GM12878 (cell line): ENCODE results near the gene MR1. TPM values are rescaled to one million over a fixed set of nuclear protein-coding genes. Genes with fewer than 3 reads are reported as not detected.

ENCODE experiments used
- ATAC-seq: fragments of 200-7000 bp; cut with Tn5 transposase; 3 replicates; pipeline ENCODE4 v1.9.1; 2020; ENCODE audit warnings: mild to moderate bottlenecking, moderate library complexity
- BruUV-seq: library from RNA; stranded (reverse); fragments of 400-500 nt; replicated peaks from 2 replicates; lab custom pipeline; 2021; lab: Mats Ljungman, UMichigan
- CTCF ChIA-PET: fragments of 300-600 bp; sonication (Branson Sonifier 250); formaldehyde crosslinking; extraction: SDS; loops from one replicate; lab custom pipeline; 2021; ENCODE audit warnings: inconsistent platforms; lab: Yijun Ruan, JAX
- POLR2A ChIA-PET: fragments of 350-600 bp; formaldehyde crosslinking; extraction: SDS; loops from one replicate; lab custom pipeline; 2021; ENCODE audit warnings: inconsistent platforms; lab: Charles Lee
- RAD21 ChIA-PET: fragments of 300-600 bp; sonication (Branson Sonifier 250); formaldehyde crosslinking; loops from one replicate; lab custom pipeline; 2023; ENCODE audit warnings: antibody characterized with exemption; ENCODE audit not compliant: unreplicated experiment; lab: Charles Lee
- SMC1A ChIA-PET: fragments of 300-600 bp; sonication (Branson Sonifier 250); formaldehyde crosslinking; loops from one replicate; lab custom pipeline; 2023; ENCODE audit not compliant: unreplicated experiment, uncharacterized antibody; lab: Charles Lee
- DNase-seq: peaks from one replicate; pipeline ENCODE4 v3.0.0-alpha.2; 2011; ENCODE audit warnings: low read depth, low spot score
- FAIRE-seq: peaks from 3 replicates; lab custom pipeline; 2011; peaks lifted over from hg19 to GRCh38; lab: Jason Lieb, UNC
- H2AFZ ChIP-seq: 2 replicates; pipeline ENCODE4 v1.6.0; 2011; ENCODE audit warnings: low read depth, low read length, control low read depth; ENCODE audit not compliant: control insufficient read depth
- H3K27ac ChIP-seq: 2 replicates; pipeline ENCODE4 v1.5.1; 2011; ENCODE audit warnings: control low read depth; ENCODE audit not compliant: control insufficient read depth, insufficient read depth
- H3K27me3 ChIP-seq, 2 experiments: replicated peaks in 1 of 2; 2 replicates each; pipeline versions ENCODE4 v1.6.0 to v1.6.1; 2011; ENCODE audit warnings: low read length in 1 of 2; ENCODE audit not compliant: control insufficient read depth in 2 of 2, insufficient read depth in 2 of 2
- H3K36me3 ChIP-seq, 2 experiments: 2 replicates each; pipeline ENCODE4 v1.5.1; 2011; ENCODE audit warnings: low read length in 1 of 2; ENCODE audit not compliant: control insufficient read depth in 2 of 2, insufficient read depth in 2 of 2
- H3K4me1 ChIP-seq: 2 replicates; pipeline ENCODE4 v1.6.1; 2011; ENCODE audit warnings: mild to moderate bottlenecking, low read length, moderate library complexity, mixed read lengths; ENCODE audit not compliant: control insufficient read depth, insufficient read depth
- H3K4me2 ChIP-seq: 2 replicates; pipeline ENCODE4 v1.6.0; 2011; ENCODE audit warnings: control low read depth; ENCODE audit not compliant: control insufficient read depth, insufficient read depth
- H3K4me3 ChIP-seq: fragments of 200-600 bp; sonication (generic); 2 replicates; pipeline ENCODE4 v1.5.1; 2016
- H3K79me2 ChIP-seq: 2 replicates; pipeline ENCODE4 v1.6.0; 2011; ENCODE audit warnings: low read length; ENCODE audit not compliant: control insufficient read depth, insufficient read depth
- H3K9ac ChIP-seq: 2 replicates; pipeline ENCODE4 v1.8.0; 2011; ENCODE audit warnings: low read length, control low read depth, mixed read lengths; ENCODE audit not compliant: control insufficient read depth, insufficient read depth
- H3K9me3 ChIP-seq: replicated peaks from 3 replicates; pipeline ENCODE4 v1.5.1; 2011; ENCODE audit warnings: mild to moderate bottlenecking, low read length; ENCODE audit not compliant: control insufficient read depth, insufficient read depth
- H4K20me1 ChIP-seq: 2 replicates; pipeline ENCODE4 v1.6.0; 2011; ENCODE audit not compliant: control insufficient read depth, insufficient read depth
- BHLHE40 ChIP-seq, 2 experiments: fragments of 450-650 bp in 1 of 2; IDR thresholded peaks; 2 replicates each; pipeline ENCODE4 v1.6.1; 2011 to 2017; ENCODE audit warnings: low read depth in 2 of 2, borderline replicate concordance in 1 of 2, improper control_type of control experiment in 1 of 2, low read length in 1 of 2, mild to moderate bottlenecking in 1 of 2
- BMI1 ChIP-seq: fragments of 450-650 bp; IDR thresholded peaks from 2 replicates; pipeline ENCODE4 v1.6.1; 2016; ENCODE audit warnings: mild to moderate bottlenecking, moderate library complexity, borderline replicate concordance
- EP300 ChIP-seq, 2 experiments: fragments of 150-350 bp in 1 of 2; IDR thresholded peaks; 2 replicates each; pipeline ENCODE4 v1.6.1; 2011 to 2012; ENCODE audit warnings: low read depth in 2 of 2, low read length in 2 of 2, borderline replicate concordance in 1 of 2, improper control_type of control experiment in 1 of 2, inconsistent platforms in 1 of 2; ENCODE audit not compliant: control insufficient read depth in 1 of 2
- MTA3 ChIP-seq: IDR thresholded peaks from 2 replicates; pipeline ENCODE4 v1.6.1; 2012; ENCODE audit warnings: low read length, inconsistent platforms, borderline replicate concordance
- NBN ChIP-seq: fragments of 450-650 bp; IDR thresholded peaks from 2 replicates; pipeline ENCODE4 v1.6.1; 2016
- PAX5 ChIP-seq: IDR thresholded peaks from 2 replicates; pipeline ENCODE4 v1.6.1; 2011; ENCODE audit warnings: low read depth, low read length, borderline replicate concordance
- POLR2AphosphoS2 ChIP-seq: IDR thresholded peaks from 2 replicates; pipeline ENCODE4 v1.6.1; 2011; ENCODE audit warnings: low read depth, mild to moderate bottlenecking, low read length, improper control_type of control experiment, moderate library complexity
- RB1 ChIP-seq: fragments of 450-650 bp; formaldehyde crosslinking; IDR thresholded peaks from 2 replicates; pipeline ENCODE4 v1.6.1; 2017; ENCODE audit warnings: mild to moderate bottlenecking, borderline replicate concordance
- RBBP5 ChIP-seq: fragments of 200-600 bp; sonication (generic); conservative IDR thresholded peaks from 2 replicates; pipeline ENCODE4 v1.6.1; 2016
- SMARCA5 ChIP-seq: fragments of 450-650 bp; IDR thresholded peaks from 2 replicates; pipeline ENCODE4 v1.6.1; 2017; ENCODE audit warnings: mild to moderate bottlenecking
- STAT1 ChIP-seq: fragments of 450-650 bp; conservative IDR thresholded peaks from 2 replicates; pipeline ENCODE4 v1.6.1; 2014; ENCODE audit warnings: antibody characterized with exemption, mild to moderate bottlenecking
- SUPT20H ChIP-seq: IDR thresholded peaks from 2 replicates; pipeline ENCODE4 v1.6.1; 2011; ENCODE audit warnings: low read depth, mild to moderate bottlenecking, low read length, moderate library complexity, borderline replicate concordance; ENCODE audit not compliant: control insufficient read depth
- YY1 ChIP-seq: IDR thresholded peaks from 2 replicates; pipeline ENCODE4 v1.6.1; 2011; ENCODE audit warnings: low read depth, mild to moderate bottlenecking, low read length
- ZNF217 ChIP-seq: fragments of 450-650 bp; IDR thresholded peaks from 2 replicates; pipeline ENCODE4 v1.6.1; 2017; ENCODE audit warnings: antibody characterized with exemption, mild to moderate bottlenecking
- ZSCAN29 ChIP-seq: fragments of 450-650 bp; IDR thresholded peaks from 2 replicates; pipeline ENCODE4 v1.6.1; 2017; ENCODE audit warnings: mild to moderate bottlenecking, moderate library complexity
- ZZZ3 ChIP-seq: IDR thresholded peaks from 2 replicates; pipeline ENCODE4 v1.6.1; 2011; ENCODE audit warnings: low read depth; ENCODE audit not compliant: control insufficient read depth, insufficient read length
- WGBS: methylation state at CpG from one replicate; pipeline ENCODE4 v1.1.6; 2016; ENCODE audit warnings: low lambda C conversion rate; ENCODE audit not compliant: insufficient replicate concordance, insufficient coverage; ENCODE audit errors: missing lambda C conversion rate; 5-methylcytosine and 5-hydroxymethylcytosine counted together
- in situ Hi-C: fragments of 300-500 bp; cut with MboI; formaldehyde crosslinking; loops from 9 replicates; pipeline ENCODE4 v1.14.3; 2018; ENCODE audit warnings: mixed read lengths
- intact Hi-C: fragments of 100-400 bp; cut with micrococcal nuclease; formaldehyde crosslinking; loops from one replicate; pipeline ENCODE4 v1.14.2; 2022; ENCODE audit not compliant: unreplicated experiment
- polyA plus RNA-seq, 11 experiments: library from polyadenylated mRNA; depleted of rRNA in 4 of 11; unstranded in 6 of 11; stranded (reverse) in 5 of 11; fragments of >200 nt; fragmentation: Nextera tagmentation in 4 of 11; fragmentation: Illumina TruSeq in 1 of 11; extraction: Ambion mirVana in 4 of 11; extraction: Trizol in 1 of 11; gene quantifications; 1 replicate in 1 of 11; 2 replicates in 10 of 11; pipeline versions ENCODE4 v1.2.1 to v1.2.3, GENCODE V29; 2011 to 2016; ENCODE audit warnings: inconsistent platforms in 2 of 11, missing spikeins in 2 of 11, low read depth in 1 of 11
- total RNA-seq, 4 experiments: library from RNA; depleted of rRNA in 3 of 4; stranded (reverse); fragments of >200 nt in 3 of 4; fragmentation: Illumina TruSeq in 1 of 4; extraction: Trizol in 1 of 4; gene quantifications; 2 replicates each; pipeline versions ENCODE4 v1.2.1 to v1.2.3, GENCODE V29; 2013 to 2021
- TF ChIP-seq, protein P1 (sequence below): fragments of 450-650 bp; IDR thresholded peaks from 2 replicates; pipeline ENCODE4 v1.6.1; 2016; ENCODE audit warnings: mild to moderate bottlenecking
- TF ChIP-seq, protein P2 (sequence below): IDR thresholded peaks from 2 replicates; pipeline ENCODE4 v1.6.1; 2012; ENCODE audit warnings: low read depth, low read length, improper control_type of control experiment
- TF ChIP-seq, protein P3 (sequence below): IDR thresholded peaks from 2 replicates; pipeline ENCODE4 v1.6.1; 2011; ENCODE audit warnings: low read depth, mild to moderate bottlenecking, low read length, moderate library complexity, borderline replicate concordance; ENCODE audit errors: extremely low read depth
- TF ChIP-seq, protein P4 (sequence below): fragments of 450-650 bp; IDR thresholded peaks from 2 replicates; pipeline ENCODE4 v1.6.1; 2014; ENCODE audit warnings: mild to moderate bottlenecking

The MR1 gene
- total and polyA plus RNA-seq, 10 of the 15 experiments (the other 5 are each of a cell fraction or from before 2014, with no cell fraction given): 24.7 to 65.9 (median 30.9) TPM

DNA sequence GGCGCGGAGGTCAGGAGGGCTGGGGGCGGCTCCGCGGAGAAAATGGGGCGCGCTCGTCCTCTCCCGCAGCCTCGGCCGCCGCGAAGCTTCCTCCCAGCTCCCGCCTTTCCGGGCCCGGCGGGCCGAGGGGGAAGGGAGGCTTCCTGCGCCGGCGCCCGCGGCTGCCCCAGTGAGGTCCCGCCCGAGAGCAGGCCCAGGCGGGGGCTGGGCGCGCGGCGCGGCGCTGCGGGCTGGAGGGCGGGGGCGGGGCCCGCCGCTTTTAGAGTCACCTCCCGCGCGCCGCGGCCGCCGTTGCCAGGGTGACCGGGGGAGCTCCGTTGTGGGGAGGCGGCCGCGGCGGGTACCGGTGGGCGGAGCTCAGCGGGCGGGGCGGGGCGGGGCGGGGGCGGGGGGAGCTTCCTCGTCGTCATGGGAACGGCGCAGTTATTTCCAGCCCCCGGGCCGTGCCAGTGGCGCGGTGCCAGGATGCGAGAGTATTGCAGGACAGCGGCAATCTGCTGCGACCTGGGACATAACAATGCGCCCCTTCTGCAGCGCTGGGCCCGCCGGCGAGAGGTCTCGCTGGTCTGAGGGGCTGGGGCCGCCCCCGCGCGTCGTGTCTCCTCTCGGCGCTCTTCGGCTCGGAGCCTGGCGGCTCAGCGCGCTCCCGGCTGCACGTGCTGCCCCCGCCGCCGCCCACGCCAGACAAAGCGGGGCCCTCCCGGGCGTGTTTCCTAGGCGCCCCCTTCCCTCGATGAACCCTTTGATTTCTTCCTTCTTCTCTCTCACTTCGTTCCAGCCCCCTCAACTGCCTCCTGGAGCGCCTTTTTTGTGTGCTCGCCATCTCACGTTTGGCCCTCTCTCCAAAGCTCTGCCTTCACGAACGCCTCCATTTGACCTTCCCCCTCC, 71.6 kb downstream of the MR1 start:
- H2AFZ ChIP-seq: peak overlapping the region; percentile 51
- in situ Hi-C loops: no loop called here
- ChIA-PET RAD21 (interaction anchor here (0.6 to 26.9 kb wide), 18 partner anchors 8 to 1922 kb away, joined by 3 to 966 read pairs (median 6); partner anchors contain the start of gene MR1), SMC1A (interaction anchor here (0.7 to 39.2 kb wide), 7 partner anchors 9 to 35 kb away, joined by 3 to 1399 read pairs (median 5); no protein-coding TSS in a partner anchor), POLR2A (interaction anchor here (0.6 to 16.3 kb wide), 13 partner anchors 9 to 93 kb away, joined by 3 to 256 read pairs (median 8); partner anchors contain the start of genes IER5 and STX6), CTCF (interaction anchor here (1.1 to 38.4 kb wide), 6 partner anchors 9 to 35 kb away, joined by 3 to 1067 read pairs (median 10); no protein-coding TSS in a partner anchor)
- peak overlapping the region; percentile 70 for H3K27ac ChIP-seq
- ATAC-seq (peak; percentile 82), FAIRE-seq (no peak), DNase-seq (no peak)
- no peaks in the 10 kb centered on the region for H3K9me3 ChIP-seq
- peaks cover 44% of the 10 kb centered on the region for H3K4me1 ChIP-seq
- WGBS: 7% methylated on average over 56 of the region's 104 CpGs
- H3K27me3 ChIP-seq: no peaks in the 10 kb centered on the region
- peaks cover 3% of the 10 kb centered on the region for H3K79me2 ChIP-seq
- H3K4me2 ChIP-seq: peak overlapping the region; percentile 83
- intact Hi-C loops: no loop called here
- peak overlapping the region; percentile 77 for H3K9ac ChIP-seq
- BruUV-seq: no TSS peak
- H3K4me3 ChIP-seq: peak overlapping the region; percentile 94
- H3K36me3 ChIP-seq: no peaks in the 10 kb centered on the region
- H4K20me1 ChIP-seq: no peaks in the 10 kb centered on the region
- peak; percentile 93 to 98 for TF ChIP-seq BHLHE40 (IDR thresholded peaks at IDR 0.05; ENCODE audit: borderline replicate concordance in 1 of 2, low read depth in 2 of 2, low read length in 1 of 2)
- peak; percentile 2; the same call in 1 of the 2 replicates for TF ChIP-seq YY1
- TF ChIP-seq POLR2AphosphoS2: no peak
- TF ChIP-seq, protein P1, sequence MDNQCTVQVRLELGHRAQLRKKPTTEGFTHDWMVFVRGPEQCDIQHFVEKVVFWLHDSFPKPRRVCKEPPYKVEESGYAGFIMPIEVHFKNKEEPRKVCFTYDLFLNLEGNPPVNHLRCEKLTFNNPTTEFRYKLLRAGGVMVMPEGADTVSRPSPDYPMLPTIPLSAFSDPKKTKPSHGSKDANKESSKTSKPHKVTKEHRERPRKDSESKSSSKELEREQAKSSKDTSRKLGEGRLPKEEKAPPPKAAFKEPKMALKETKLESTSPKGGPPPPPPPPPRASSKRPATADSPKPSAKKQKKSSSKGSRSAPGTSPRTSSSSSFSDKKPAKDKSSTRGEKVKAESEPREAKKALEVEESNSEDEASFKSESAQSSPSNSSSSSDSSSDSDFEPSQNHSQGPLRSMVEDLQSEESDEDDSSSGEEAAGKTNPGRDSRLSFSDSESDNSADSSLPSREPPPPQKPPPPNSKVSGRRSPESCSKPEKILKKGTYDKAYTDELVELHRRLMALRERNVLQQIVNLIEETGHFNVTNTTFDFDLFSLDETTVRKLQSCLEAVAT: 0 out of 2 replicates have a peak, but pooled peaks have one; percentile 38
- TF ChIP-seq SUPT20H: no peak
- TF ChIP-seq RB1: peak; percentile 28; the same call in 1 of the 2 replicates
- TF ChIP-seq STAT1: no peak
- TF ChIP-seq, protein P2, sequence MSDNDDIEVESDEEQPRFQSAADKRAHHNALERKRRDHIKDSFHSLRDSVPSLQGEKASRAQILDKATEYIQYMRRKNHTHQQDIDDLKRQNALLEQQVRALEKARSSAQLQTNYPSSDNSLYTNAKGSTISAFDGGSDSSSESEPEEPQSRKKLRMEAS: 0 out of 2 replicates have a peak, but pooled peaks have one; percentile 14
- TF ChIP-seq, protein P3, sequence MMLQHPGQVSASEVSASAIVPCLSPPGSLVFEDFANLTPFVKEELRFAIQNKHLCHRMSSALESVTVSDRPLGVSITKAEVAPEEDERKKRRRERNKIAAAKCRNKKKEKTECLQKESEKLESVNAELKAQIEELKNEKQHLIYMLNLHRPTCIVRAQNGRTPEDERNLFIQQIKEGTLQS: no peak
- TF ChIP-seq SMARCA5: no peak
- TF ChIP-seq ZSCAN29: 0 out of 2 replicates have a peak, but pooled peaks have one; percentile 22
- no peak for TF ChIP-seq MTA3
- no peak for TF ChIP-seq RBBP5
- 0 out of 2 replicates have a peak, but pooled peaks have one; percentile 22 for TF ChIP-seq ZNF217
- TF ChIP-seq ZZZ3: no peak
- TF ChIP-seq BMI1: peak; percentile 81
- TF ChIP-seq NBN: no peak
- no peak for TF ChIP-seq PAX5
- TF ChIP-seq, protein P4, sequence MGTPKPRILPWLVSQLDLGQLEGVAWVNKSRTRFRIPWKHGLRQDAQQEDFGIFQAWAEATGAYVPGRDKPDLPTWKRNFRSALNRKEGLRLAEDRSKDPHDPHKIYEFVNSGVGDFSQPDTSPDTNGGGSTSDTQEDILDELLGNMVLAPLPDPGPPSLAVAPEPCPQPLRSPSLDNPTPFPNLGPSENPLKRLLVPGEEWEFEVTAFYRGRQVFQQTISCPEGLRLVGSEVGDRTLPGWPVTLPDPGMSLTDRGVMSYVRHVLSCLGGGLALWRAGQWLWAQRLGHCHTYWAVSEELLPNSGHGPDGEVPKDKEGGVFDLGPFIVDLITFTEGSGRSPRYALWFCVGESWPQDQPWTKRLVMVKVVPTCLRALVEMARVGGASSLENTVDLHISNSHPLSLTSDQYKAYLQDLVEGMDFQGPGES: no peak
- TF ChIP-seq EP300 (IDR thresholded peaks at IDR 0.05; ENCODE audit: borderline replicate concordance in 1 of 2, control insufficient read depth in 1 of 2, low read depth in 2 of 2, low read length in 2 of 2): no peak
